Stimulated activated effector memory CD8-positive, alpha-beta T cell treated with anti-CD3 and anti-CD28 coated beads, Interleukin-12 subunit alpha, Interleukin-12 subunit beta, amount 100 ng/mL, for 72 hours (primary cell): ENCODE measurements around the gene TMPRSS3.

Experiments
- ATAC-seq: fragments of 150-1000 bp; cut with Tn5 transposase; 2 replicates; pipeline ENCODE4 v1.10.0; 2021
- DNase-seq, 2 donors: peaks; one replicate each; pipeline ENCODE4 v3.0.0; 2021 to 2022; ENCODE audit warnings: low spot score in 2 of 2
- H3K27ac Mint-ChIP-seq: one replicate; pipeline ENCODE4 v1.8.0; 2022; ENCODE audit warnings: mild to moderate bottlenecking, mixed read lengths
- H3K36me3 Mint-ChIP-seq: one replicate; pipeline ENCODE4 v1.8.0; 2022; ENCODE audit warnings: mild to moderate bottlenecking, mixed read lengths
- H3K4me1 Mint-ChIP-seq: one replicate; pipeline ENCODE4 v1.8.0; 2022; ENCODE audit warnings: mixed read lengths
- H3K4me3 Mint-ChIP-seq: one replicate; pipeline ENCODE4 v1.8.0; 2022; ENCODE audit warnings: mild to moderate bottlenecking, mixed read lengths
- H3K9me3 Mint-ChIP-seq: one replicate; pipeline ENCODE4 v1.8.0; 2022; ENCODE audit warnings: mixed read lengths

TMPRSS3 gene

DNA sequence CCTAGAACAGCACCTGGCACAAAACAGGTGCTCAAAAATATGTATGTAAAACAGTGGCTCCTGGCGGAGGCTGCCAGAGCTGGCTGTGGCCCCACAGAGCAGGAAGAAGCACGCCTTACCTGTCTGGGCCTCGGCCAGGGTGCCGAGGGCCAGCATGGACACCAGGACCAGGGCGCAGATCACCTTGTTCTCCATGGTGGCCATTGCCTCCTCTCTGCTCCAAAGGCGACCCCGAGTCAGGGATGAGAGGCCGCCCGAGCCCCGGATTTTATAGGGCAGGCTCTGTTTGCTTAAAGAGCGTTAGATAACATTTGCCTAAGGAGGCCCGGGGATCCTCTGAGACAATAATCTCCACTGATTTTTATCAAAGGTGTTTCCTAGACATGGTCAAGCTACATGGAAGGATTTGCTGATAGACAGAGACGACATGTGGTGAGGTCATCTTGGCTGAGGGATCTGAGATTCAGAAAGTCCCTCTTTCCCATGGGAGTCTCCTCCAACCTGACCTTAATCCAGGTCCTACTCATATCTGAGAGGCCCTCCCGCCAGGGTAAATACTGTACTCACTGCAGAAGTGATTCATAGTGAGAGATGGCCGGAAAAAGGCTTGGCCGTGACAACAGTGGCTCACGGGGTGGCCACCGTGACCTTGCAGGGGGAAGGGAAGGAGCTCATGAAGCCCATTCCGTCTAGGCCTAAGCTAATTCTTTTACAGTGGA is 29.4 kb downstream of the TMPRSS3 start, which contains the start of gene TFF1:
TSS of gene TFF1 (minus strand) at position 244 of the 719 bp plus-strand sequence. CDS start at position 204, 40 bp downstream.
- Mint-ChIP-seq H3K9me3 (no peaks in the 10 kb centered on the region), H3K4me3 (no peak within 1 kb of the TSS), H3K27ac (peak within 1 kb of the TSS; percentile 70), H3K4me1 (peaks cover 28% of the 10 kb centered on the region), H3K36me3 (peaks cover 14% of the 10 kb centered on the region)
- no peak for ATAC-seq
- no peak for DNase-seq

DNA sequence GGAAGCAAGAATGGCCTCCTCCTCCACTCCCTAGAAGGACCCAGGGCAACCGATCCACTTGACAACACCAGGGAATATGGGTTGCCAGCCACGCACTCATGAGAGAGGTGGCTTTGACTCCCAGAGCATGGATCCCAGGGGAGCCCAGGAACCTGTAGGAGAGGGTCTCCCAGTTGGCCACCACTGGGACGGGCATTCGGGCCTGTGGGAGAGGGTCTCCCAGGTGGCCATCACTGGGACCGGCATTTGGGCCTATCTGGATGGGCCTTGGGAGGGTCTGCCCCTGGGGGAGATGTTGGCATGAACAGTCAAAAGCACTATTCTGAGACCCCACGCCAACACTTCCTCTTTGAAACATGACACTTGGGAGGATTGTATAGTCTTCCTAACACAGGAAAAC is 30.1 kb downstream of the TMPRSS3 start:
- peaks cover 22% of the 10 kb centered on the region for H3K4me1 Mint-ChIP-seq
- peak overlapping the region; percentile 60 for H3K27ac Mint-ChIP-seq
- no peaks in the 10 kb centered on the region for H3K9me3 Mint-ChIP-seq
- ATAC-seq (no peak), DNase-seq (no peak)
- peaks cover 8% of the 10 kb centered on the region for H3K36me3 Mint-ChIP-seq
- H3K4me3 Mint-ChIP-seq: no peak overlapping the region

DNA sequence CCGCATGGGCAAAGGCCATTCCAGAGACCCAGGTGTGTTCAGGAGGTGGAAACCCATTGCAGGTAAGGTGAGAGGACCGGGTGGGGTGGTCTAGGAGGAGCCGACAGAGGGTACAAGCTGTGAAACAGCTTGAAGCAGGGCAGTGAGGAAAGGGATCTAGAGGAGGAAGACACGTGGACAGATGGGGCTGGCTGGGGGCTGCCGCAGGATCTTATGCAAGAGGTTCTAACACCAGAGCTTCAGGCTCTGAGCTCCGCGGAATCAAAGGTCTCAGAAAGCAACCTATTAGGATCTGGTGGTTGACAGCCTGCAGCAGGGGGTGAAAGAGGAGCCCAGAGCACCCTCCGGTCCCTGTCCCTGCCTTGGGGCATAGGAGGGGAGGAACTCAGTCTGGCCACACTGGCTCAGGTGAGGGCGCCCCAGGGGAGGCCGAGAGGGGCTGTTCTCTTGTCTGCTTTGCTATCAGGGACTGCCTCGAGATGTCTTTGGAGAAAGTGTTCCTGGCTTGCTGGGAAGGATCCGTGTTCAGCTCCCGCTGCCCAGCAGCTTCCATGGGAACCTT is 31.5 kb downstream of the TMPRSS3 start:
- Mint-ChIP-seq H3K4me3 (no peak overlapping the region), H3K27ac (peak overlapping the region; percentile 82), H3K36me3 (no peaks in the 10 kb centered on the region), H3K4me1 (peaks cover 18% of the 10 kb centered on the region), H3K9me3 (no peaks in the 10 kb centered on the region)
- ATAC-seq: no peak
- DNase-seq: no peak

GRCh38 chr21:42363312-42363711 is 32.5 kb downstream of the TMPRSS3 start:
- H3K9me3 Mint-ChIP-seq: no peaks in the 10 kb centered on the region
- no peak overlapping the region for H3K27ac Mint-ChIP-seq
- no peak overlapping the region for H3K4me3 Mint-ChIP-seq
- peaks cover 22% of the 10 kb centered on the region for H3K4me1 Mint-ChIP-seq
- no peak for ATAC-seq
- H3K36me3 Mint-ChIP-seq: no peaks in the 10 kb centered on the region
- no peak for DNase-seq

DNA sequence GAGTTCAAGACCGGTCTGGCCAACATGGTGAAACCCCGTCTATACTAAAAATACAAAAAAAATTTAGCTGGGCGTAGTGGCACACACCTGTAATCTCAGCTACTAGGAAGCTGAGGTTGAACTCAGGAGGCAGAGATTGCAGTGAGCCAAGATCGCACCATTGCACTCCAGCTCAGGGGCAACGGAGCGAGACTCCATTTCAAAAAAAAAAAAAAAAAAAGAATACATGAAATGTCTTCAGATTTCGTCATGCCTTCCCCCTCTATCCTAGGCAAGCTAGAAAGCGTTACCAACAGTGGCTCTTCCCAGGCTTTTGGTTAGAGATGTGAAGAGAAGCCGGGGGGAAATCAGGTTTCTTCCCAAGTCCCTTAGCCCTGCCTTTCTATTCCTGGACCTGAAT is 33.2 kb downstream of the TMPRSS3 start:
- no peaks in the 10 kb centered on the region for H3K36me3 Mint-ChIP-seq
- no peaks in the 10 kb centered on the region for H3K9me3 Mint-ChIP-seq
- ATAC-seq (no peak), DNase-seq (no peak)
- no peak overlapping the region for H3K27ac Mint-ChIP-seq
- no peak overlapping the region for H3K4me3 Mint-ChIP-seq
- H3K4me1 Mint-ChIP-seq: peaks cover 18% of the 10 kb centered on the region

- DNase-seq (no peak), ATAC-seq (no peak)
- H3K27ac Mint-ChIP-seq: no peak overlapping the region
- H3K36me3 Mint-ChIP-seq: no peaks in the 10 kb centered on the region
- H3K4me1 Mint-ChIP-seq: peaks cover 18% of the 10 kb centered on the region
- no peaks in the 10 kb centered on the region for H3K9me3 Mint-ChIP-seq
- H3K4me3 Mint-ChIP-seq: no peak overlapping the region
Measured at GRCh38 chr21:42362198-42362597, 33.7 kb downstream of the TMPRSS3 start.

- DNase-seq: no peak
- Mint-ChIP-seq H3K9me3 (no peaks in the 10 kb centered on the region), H3K4me3 (no peak overlapping the region), H3K27ac (no peak overlapping the region), H3K36me3 (no peaks in the 10 kb centered on the region), H3K4me1 (peaks cover 18% of the 10 kb centered on the region)
- no peak for ATAC-seq
Measured at GRCh38 chr21:42361286-42361685, 34.6 kb downstream of the TMPRSS3 start.

DNA sequence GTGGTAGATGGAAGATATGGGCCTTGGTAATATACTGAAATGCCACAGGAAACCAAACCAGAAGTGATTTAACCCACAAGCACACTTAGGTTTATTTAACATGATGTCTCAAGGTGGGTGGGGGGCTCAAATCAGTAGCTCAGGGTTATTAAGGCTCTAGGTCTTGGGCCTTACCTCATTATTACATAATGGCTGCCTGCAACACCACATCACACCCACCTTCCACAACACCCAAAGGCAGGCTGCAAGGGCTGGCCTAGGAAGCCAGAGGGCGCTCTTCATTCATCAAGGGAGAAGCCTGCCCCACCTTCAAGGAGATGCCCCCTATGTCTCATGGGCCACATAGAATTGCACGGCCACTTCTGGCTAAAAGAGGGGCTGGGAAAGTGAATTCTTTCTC is 35.5 kb downstream of the TMPRSS3 start:
- Mint-ChIP-seq H3K4me1 (peaks cover 18% of the 10 kb centered on the region), H3K36me3 (no peaks in the 10 kb centered on the region), H3K9me3 (no peaks in the 10 kb centered on the region), H3K4me3 (no peak overlapping the region), H3K27ac (peak overlapping the region; percentile 29)
- DNase-seq (no peak), ATAC-seq (no peak)

GRCh38 chr21:42358937-42359336 is 36.9 kb downstream of the TMPRSS3 start:
- H3K4me3 Mint-ChIP-seq: no peak overlapping the region
- DNase-seq: no peak
- ATAC-seq: no peak
- peaks cover 12% of the 10 kb centered on the region for H3K4me1 Mint-ChIP-seq
- no peak overlapping the region for H3K27ac Mint-ChIP-seq
- H3K36me3 Mint-ChIP-seq: no peaks in the 10 kb centered on the region
- peaks cover 8% of the 10 kb centered on the region for H3K9me3 Mint-ChIP-seq

DNA sequence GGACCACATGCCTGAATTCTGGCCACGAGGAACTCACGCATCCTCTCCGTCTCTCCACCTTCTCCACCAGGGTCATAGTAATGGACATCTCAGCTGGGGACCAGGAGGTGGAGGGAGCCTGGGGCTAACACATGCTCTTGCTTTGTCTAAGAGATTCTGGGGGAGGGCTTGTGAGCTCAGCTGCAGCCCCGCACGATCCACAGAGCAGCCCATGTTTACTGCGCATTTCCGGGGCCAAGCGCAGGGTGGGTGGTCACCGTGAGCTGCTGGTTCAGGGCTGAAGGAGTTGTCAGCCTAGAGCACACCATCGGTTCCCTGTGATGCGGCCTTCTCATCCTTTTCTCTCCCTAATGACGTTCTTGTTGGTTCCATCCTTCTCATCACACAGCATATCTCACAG is 37.6 kb downstream of the TMPRSS3 start:
- DNase-seq (no peak), ATAC-seq (no peak)
- no peaks in the 10 kb centered on the region for H3K36me3 Mint-ChIP-seq
- H3K4me1 Mint-ChIP-seq: peaks cover 16% of the 10 kb centered on the region
- H3K4me3 Mint-ChIP-seq: no peak overlapping the region
- H3K9me3 Mint-ChIP-seq: peaks cover 8% of the 10 kb centered on the region
- H3K27ac Mint-ChIP-seq: no peak overlapping the region

- DNase-seq (no peak), ATAC-seq (no peak)
- Mint-ChIP-seq H3K36me3 (no peaks in the 10 kb centered on the region), H3K9me3 (peaks cover 8% of the 10 kb centered on the region), H3K27ac (no peak overlapping the region), H3K4me3 (no peak overlapping the region), H3K4me1 (peaks cover 16% of the 10 kb centered on the region)
Measured at GRCh38 chr21:42357307-42357706, 38.5 kb downstream of the TMPRSS3 start.

GRCh38 chr21:42356650-42357049 is 39.2 kb downstream of the TMPRSS3 start:
- no peaks in the 10 kb centered on the region for H3K36me3 Mint-ChIP-seq
- peaks cover 11% of the 10 kb centered on the region for H3K4me1 Mint-ChIP-seq
- H3K27ac Mint-ChIP-seq: no peak overlapping the region
- no peak overlapping the region for H3K4me3 Mint-ChIP-seq
- DNase-seq (no peak), ATAC-seq (no peak)
- H3K9me3 Mint-ChIP-seq: peaks cover 8% of the 10 kb centered on the region

DNA sequence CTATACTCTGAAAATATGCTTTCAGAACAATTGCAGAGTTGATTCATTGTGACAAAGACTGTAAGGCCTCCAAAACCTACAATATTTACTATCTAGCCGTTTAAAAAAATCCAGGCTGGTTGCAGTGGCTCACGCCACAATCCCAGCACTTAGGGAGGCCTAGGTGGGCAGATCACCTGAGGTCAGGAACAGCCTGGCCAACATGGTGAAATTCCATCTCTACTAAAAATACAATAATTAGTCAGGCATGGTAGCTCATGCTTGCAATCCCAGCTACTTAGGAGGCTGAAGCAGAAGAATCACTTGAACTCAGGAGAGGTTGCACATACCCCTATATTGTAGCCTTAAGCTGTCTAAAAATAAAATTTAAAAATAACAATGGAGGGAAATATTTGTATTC is 39.8 kb downstream of the TMPRSS3 start:
- H3K36me3 Mint-ChIP-seq: no peaks in the 10 kb centered on the region
- no peak overlapping the region for H3K4me3 Mint-ChIP-seq
- no peak overlapping the region for H3K27ac Mint-ChIP-seq
- peaks cover 8% of the 10 kb centered on the region for H3K9me3 Mint-ChIP-seq
- no peak for DNase-seq
- ATAC-seq: no peak
- peaks cover 11% of the 10 kb centered on the region for H3K4me1 Mint-ChIP-seq

GRCh38 chr21:42353623-42354022 is 42.2 kb downstream of the TMPRSS3 start:
- Mint-ChIP-seq H3K27ac (no peak overlapping the region), H3K36me3 (no peaks in the 10 kb centered on the region), H3K9me3 (peaks cover 8% of the 10 kb centered on the region), H3K4me1 (peaks cover 10% of the 10 kb centered on the region), H3K4me3 (no peak overlapping the region)
- ATAC-seq (no peak), DNase-seq (no peak)

DNA sequence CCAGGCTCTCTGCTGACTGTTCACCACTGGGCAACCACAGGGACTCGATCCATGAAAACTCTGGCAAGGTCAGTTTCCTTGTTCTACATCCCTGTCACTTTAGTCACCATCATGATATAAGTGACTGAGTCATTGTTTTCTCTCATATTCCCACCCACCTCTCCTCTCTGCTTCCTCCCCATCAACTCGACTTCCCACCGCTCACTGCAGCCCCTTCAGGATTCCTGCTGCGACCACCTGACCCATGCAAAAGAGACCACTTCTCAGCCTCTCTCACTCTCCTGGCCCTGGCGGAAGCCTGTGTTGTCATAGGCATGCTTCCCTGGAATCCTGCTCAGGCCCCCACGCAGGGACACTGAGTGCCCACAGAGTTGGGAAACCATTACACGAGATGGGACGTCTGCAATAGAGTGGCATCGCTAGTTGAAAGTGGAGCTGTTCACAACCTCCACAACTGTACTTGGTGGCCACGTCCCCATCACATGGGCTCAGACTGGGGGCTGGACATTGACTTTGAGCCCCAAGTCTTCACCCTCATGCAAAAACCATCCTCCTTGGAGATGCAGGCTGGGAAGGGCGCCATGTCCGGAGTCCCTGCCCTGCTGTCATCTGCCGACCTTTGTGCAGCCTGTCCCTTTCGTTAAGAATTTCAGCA is 43.3 kb downstream of the TMPRSS3 start:
- no peak for ATAC-seq
- H3K4me1 Mint-ChIP-seq: peaks cover 6% of the 10 kb centered on the region
- peak overlapping the region; percentile 80 for H3K27ac Mint-ChIP-seq
- no peaks in the 10 kb centered on the region for H3K36me3 Mint-ChIP-seq
- DNase-seq: no peak
- H3K9me3 Mint-ChIP-seq: peaks cover 8% of the 10 kb centered on the region
- H3K4me3 Mint-ChIP-seq: no peak overlapping the region
